ENCODE data around the gene LTBP1.

DNA sequence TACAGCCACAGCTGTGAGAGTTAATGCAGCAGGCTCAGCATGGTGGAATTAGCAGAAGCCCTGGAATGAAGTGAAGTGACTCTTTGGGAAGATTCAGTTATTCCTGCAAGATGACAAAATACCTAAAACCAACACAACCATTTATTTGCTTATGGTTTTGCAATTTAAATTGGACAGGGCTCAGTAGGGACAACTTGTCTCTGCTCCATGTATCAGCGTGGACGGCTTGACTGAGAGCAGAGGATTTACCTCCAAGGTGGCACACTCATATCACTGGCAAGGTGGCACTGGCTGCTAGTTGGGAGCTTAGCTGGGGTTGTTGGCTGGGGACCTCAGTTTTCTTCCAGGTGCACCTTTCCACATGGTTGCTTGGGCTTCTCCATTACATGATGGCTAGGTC lies 58.3 kb downstream of the LTBP1 start:
- TF ChIP-seq RAD21 (conservative IDR thresholded peaks at IDR 0.05 in 1 of 2, IDR thresholded peaks at IDR 0.05 in 1 of 2) (no peak), MAX (IDR thresholded peaks at IDR 0.05) (no peak), MYC (IDR thresholded peaks at IDR 0.05; ENCODE audit: borderline replicate concordance, low read length) (no peak), EP300 (IDR thresholded peaks at IDR 0.05) (no peak), ESRRA (IDR thresholded peaks at IDR 0.05; ENCODE audit: borderline replicate concordance, low read length) (no peak), POLR2A (IDR thresholded peaks at IDR 0.05; ENCODE audit: low read length) (no peak), KDM5A (IDR thresholded peaks at IDR 0.05) (no peak), CEBPB (IDR thresholded peaks at IDR 0.05) (no peak), HMGXB4 (CRISPR knock-in tag; IDR thresholded peaks at IDR 0.05; ENCODE audit: borderline replicate concordance) (no peak)
- TF ChIP-seq, protein P1, sequence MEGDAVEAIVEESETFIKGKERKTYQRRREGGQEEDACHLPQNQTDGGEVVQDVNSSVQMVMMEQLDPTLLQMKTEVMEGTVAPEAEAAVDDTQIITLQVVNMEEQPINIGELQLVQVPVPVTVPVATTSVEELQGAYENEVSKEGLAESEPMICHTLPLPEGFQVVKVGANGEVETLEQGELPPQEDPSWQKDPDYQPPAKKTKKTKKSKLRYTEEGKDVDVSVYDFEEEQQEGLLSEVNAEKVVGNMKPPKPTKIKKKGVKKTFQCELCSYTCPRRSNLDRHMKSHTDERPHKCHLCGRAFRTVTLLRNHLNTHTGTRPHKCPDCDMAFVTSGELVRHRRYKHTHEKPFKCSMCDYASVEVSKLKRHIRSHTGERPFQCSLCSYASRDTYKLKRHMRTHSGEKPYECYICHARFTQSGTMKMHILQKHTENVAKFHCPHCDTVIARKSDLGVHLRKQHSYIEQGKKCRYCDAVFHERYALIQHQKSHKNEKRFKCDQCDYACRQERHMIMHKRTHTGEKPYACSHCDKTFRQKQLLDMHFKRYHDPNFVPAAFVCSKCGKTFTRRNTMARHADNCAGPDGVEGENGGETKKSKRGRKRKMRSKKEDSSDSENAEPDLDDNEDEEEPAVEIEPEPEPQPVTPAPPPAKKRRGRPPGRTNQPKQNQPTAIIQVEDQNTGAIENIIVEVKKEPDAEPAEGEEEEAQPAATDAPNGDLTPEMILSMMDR (IDR thresholded peaks at IDR 0.05) = no peak
